ENCODE data around the gene HPCA.

Gene HPCA

GRCh38 chr1:32933742-32934322 is 47.5 kb downstream of the HPCA start:
- H3K9me3 ChIP-seq (ENCODE audit: control insufficient read depth, insufficient read depth, low read length): no peaks in the 10 kb centered on the region
- no peak overlapping the region for H3K9ac ChIP-seq (ENCODE audit: low read depth, low read length)
- H3K27me3 ChIP-seq (ENCODE audit: control insufficient read depth, insufficient read depth, low read length): peaks cover 13% of the 10 kb centered on the region
- no peaks in the 10 kb centered on the region for H3K36me3 ChIP-seq (ENCODE audit: control insufficient read depth, insufficient read depth, low read length)
- H3K4me3 ChIP-seq (ENCODE audit: low read depth, low read length): no peak overlapping the region
- H3K4me1 ChIP-seq (ENCODE audit: control insufficient read depth, insufficient read depth, low read length): peaks cover 2% of the 10 kb centered on the region

- Histone ChIP-seq H3K27me3 (ENCODE audit: control insufficient read depth, insufficient read depth, low read length) (peaks cover 6% of the 10 kb centered on the region), H3K36me3 (ENCODE audit: control insufficient read depth, insufficient read depth, low read length) (no peaks in the 10 kb centered on the region)
These were observed 48.2 kb downstream of the HPCA start for GRCh38 chr1:32934535-32934934.

GRCh38 chr1:32937061-32937460 is 50.8 kb downstream of the HPCA start:
- Histone ChIP-seq H3K9me3 (ENCODE audit: control insufficient read depth, insufficient read depth, low read length) (no peaks in the 10 kb centered on the region), H3K27me3 (ENCODE audit: control insufficient read depth, insufficient read depth, low read length) (peaks cover 2% of the 10 kb centered on the region), H3K4me1 (ENCODE audit: control insufficient read depth, insufficient read depth, low read length) (peaks cover 2% of the 10 kb centered on the region), H3K36me3 (ENCODE audit: control insufficient read depth, insufficient read depth, low read length) (peaks cover under 1% of the 10 kb centered on the region), H3K4me3 (ENCODE audit: low read depth, low read length) (no peak overlapping the region), H3K9ac (ENCODE audit: low read depth, low read length) (no peak overlapping the region)

More at GRCh38 chr1:32934535-32934934, 48.2 kb downstream of the HPCA start:
- peaks cover 2% of the 10 kb centered on the region for H3K4me1 ChIP-seq (ENCODE audit: control insufficient read depth, insufficient read depth, low read length)
- H3K9me3 ChIP-seq (ENCODE audit: control insufficient read depth, insufficient read depth, low read length): no peaks in the 10 kb centered on the region
- H3K9ac ChIP-seq (ENCODE audit: low read depth, low read length): no peak overlapping the region
- H3K4me3 ChIP-seq (ENCODE audit: low read depth, low read length): no peak overlapping the region

- Histone ChIP-seq H3K4me3 (ENCODE audit: low read depth, low read length) (no peak overlapping the region), H3K36me3 (ENCODE audit: control insufficient read depth, insufficient read depth, low read length) (peaks cover 3% of the 10 kb centered on the region), H3K9ac (ENCODE audit: low read depth, low read length) (no peak overlapping the region)
These were observed 53.5 kb downstream of the HPCA start for GRCh38 chr1:32939655-32940371.

GRCh38 chr1:32944180-32944579 is 57.9 kb downstream of the HPCA start:
- Histone ChIP-seq H3K4me3 (ENCODE audit: low read depth, low read length) (no peak overlapping the region), H3K9me3 (ENCODE audit: control insufficient read depth, insufficient read depth, low read length) (no peaks in the 10 kb centered on the region), H3K9ac (ENCODE audit: low read depth, low read length) (no peak overlapping the region), H3K27me3 (ENCODE audit: control insufficient read depth, insufficient read depth, low read length) (no peaks in the 10 kb centered on the region), H3K4me1 (ENCODE audit: control insufficient read depth, insufficient read depth, low read length) (no peaks in the 10 kb centered on the region), H3K36me3 (ENCODE audit: control insufficient read depth, insufficient read depth, low read length) (peaks cover 3% of the 10 kb centered on the region)

More at GRCh38 chr1:32939655-32940371, 53.5 kb downstream of the HPCA start:
- Histone ChIP-seq H3K27me3 (ENCODE audit: control insufficient read depth, insufficient read depth, low read length) (no peaks in the 10 kb centered on the region), H3K9me3 (ENCODE audit: control insufficient read depth, insufficient read depth, low read length) (no peaks in the 10 kb centered on the region), H3K4me1 (ENCODE audit: control insufficient read depth, insufficient read depth, low read length) (no peaks in the 10 kb centered on the region)
